HG03558 (cell line): ENCODE data around the gene ZMIZ1.

Experiments
- ATAC-seq: cut with Tn5 transposase; IDR thresholded peaks from one replicate; pipeline ENCODE4 v1.9.1; 2021; ENCODE audit warnings: moderate number of reproducible peaks; ENCODE audit not compliant: unreplicated experiment; ENCODE audit errors: extremely low read depth

ZMIZ1 gene

DNA sequence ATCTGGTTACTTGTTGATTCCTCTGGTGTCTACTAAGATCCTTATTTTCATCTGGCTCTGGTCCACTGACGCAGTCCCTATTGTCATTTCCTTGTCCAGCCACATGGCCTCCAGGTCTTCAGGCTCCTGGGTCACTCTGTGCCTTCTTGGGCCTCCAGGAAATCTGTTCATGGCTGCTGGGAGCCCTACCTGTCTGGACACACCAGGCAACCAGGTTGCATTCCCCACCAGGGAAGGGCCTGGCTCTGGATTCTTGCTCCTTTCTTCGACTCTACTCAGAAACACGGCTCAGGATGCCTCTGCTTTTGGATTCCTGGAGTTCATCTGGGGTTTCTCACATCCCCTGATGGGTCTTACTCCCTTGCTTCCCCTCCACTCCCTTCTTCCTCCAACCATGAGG is 270.5 kb downstream of the ZMIZ1 start:
- no peak for ATAC-seq

GRCh38 chr10:79340646-79341244 is 272.0 kb downstream of the ZMIZ1 start:
- ATAC-seq: no peak

GRCh38 chr10:79342295-79342761 is 273.6 kb downstream of the ZMIZ1 start:
- ATAC-seq: no peak

GRCh38 chr10:79342811-79343561 is 274.2 kb downstream of the ZMIZ1 start:
- ATAC-seq: no peak

DNA sequence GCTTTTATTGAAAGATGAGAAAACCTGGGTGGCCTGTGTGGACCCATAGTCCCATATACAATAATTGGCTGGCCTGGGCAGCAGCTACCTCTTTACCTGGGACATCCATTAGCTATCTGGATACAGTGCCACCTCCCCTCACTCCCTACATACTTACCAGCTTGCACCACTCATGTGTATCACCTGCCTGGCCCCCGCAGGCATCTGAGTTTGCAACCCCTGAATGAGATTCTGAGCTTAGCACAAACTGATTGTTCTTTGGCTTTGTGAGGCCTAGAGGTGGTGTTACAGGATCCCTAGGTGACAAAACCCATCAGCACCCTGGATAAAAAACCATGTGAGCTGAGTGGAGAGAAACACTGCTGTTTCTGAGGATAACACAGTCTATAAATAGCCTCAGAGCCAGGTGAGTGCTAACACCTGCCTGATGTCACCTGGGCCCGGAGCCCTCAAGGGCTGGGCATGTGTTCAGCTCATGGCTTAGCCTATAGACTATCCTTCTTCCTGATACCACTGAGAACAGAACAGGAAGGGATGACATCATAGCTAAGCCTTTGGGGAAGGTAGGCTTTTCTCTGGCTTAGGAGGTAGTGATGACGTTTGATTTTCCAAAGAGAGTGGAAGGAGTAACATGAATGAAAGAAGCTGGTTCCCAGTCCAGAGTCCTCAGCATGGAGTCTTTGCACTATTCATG is 275.9 kb downstream of the ZMIZ1 start:
- no peak for ATAC-seq

- no peak for ATAC-seq
Observed at GRCh38 chr10:79345241-79346011, 276.7 kb downstream of the ZMIZ1 start.

- no peak for ATAC-seq
Observed at GRCh38 chr10:79346012-79346340, 277.2 kb downstream of the ZMIZ1 start.

- ATAC-seq: no peak
Observed at GRCh38 chr10:79346388-79347225, 277.8 kb downstream of the ZMIZ1 start.

- ATAC-seq: peak; percentile 84
Observed at GRCh38 chr10:79347226-79347893, 278.6 kb downstream of the ZMIZ1 start, which contains the start of gene PPIF. Gene PPIF, plus strand, starts transcription at chr10:79347469. Its CDS starts 80 bp downstream, at chr10:79347549.

GRCh38 chr10:79347894-79348639 is 279.3 kb downstream of the ZMIZ1 start:
- ATAC-seq: no peak

- ATAC-seq: no peak
Observed at GRCh38 chr10:79348640-79348988, 279.8 kb downstream of the ZMIZ1 start.

- no peak for ATAC-seq
Observed at GRCh38 chr10:79349072-79349491, 280.3 kb downstream of the ZMIZ1 start.

- no peak for ATAC-seq
Observed at GRCh38 chr10:79349766-79350406, 281.1 kb downstream of the ZMIZ1 start.

GRCh38 chr10:79350407-79351154 is 281.8 kb downstream of the ZMIZ1 start:
- no peak for ATAC-seq

GRCh38 chr10:79351332-79351731 is 282.6 kb downstream of the ZMIZ1 start:
- ATAC-seq: no peak

GRCh38 chr10:79352035-79352877 is 283.5 kb downstream of the ZMIZ1 start:
- no peak for ATAC-seq
